HUES48 (cell line): ENCODE results near the gene GSK3A.
A peak's percentile ranks its signal among the peaks of the same experiment; 100 is the strongest.

Source experiments
- H3K27ac ChIP-seq: one replicate; pipeline ENCODE4 v1.7.0; 2013; ENCODE audit warnings: low read depth, low read length, inconsistent platforms
- H3K27me3 ChIP-seq: 2 replicates; pipeline ENCODE4 v1.6.1; 2013; ENCODE audit warnings: mild to moderate bottlenecking, low read length; ENCODE audit not compliant: control insufficient read depth, insufficient read depth
- H3K36me3 ChIP-seq: 2 replicates; pipeline ENCODE4 v1.6.1; 2013; ENCODE audit warnings: low read length; ENCODE audit not compliant: control insufficient read depth, insufficient read depth
- H3K4me1 ChIP-seq: 2 replicates; pipeline ENCODE4 v1.6.1; 2013; ENCODE audit warnings: mild to moderate bottlenecking, low read length; ENCODE audit not compliant: control insufficient read depth, insufficient read depth
- H3K4me3 ChIP-seq: 2 replicates; pipeline ENCODE4 v1.5.1; 2013; ENCODE audit warnings: mild to moderate bottlenecking, low read depth, low read length
- H3K9ac ChIP-seq: 2 replicates; pipeline ENCODE4 v1.6.1; 2013; ENCODE audit warnings: mild to moderate bottlenecking, low read depth, low read length, moderate library complexity
- H3K9me3 ChIP-seq: 2 replicates; pipeline ENCODE4 v1.6.1; 2013; ENCODE audit warnings: low read length; ENCODE audit not compliant: control insufficient read depth, insufficient read depth

Gene GSK3A

DNA sequence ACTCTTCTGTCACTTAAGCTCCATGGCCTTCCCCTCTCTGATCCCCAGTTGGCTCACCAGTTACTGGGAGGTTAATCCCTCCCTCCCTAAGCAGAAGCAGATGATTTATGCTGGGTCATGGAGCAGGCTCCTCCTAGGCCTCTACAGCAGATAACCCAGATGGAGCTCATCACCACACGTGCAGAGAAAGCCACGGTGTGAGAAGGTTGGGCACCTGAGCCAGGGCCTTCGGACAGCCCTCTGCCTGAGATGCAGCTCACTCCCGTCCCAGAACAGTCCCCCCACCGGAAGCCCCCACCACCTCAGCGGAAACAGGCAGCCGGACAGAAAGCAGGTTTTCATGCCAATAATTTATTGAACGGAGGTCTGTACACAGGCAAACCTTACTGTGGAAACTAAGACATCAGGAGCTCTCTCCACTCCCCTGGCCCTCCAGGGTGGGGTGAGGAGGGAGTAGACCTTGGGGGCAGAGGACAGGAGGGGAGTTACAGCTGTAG, 12.5 kb downstream of the GSK3A start:
- Histone ChIP-seq H3K27me3 (no peaks in the 10 kb centered on the region), H3K9ac (no peak overlapping the region), H3K4me1 (no peaks in the 10 kb centered on the region), H3K27ac (no peak overlapping the region), H3K9me3 (no peaks in the 10 kb centered on the region), H3K36me3 (peaks cover 82% of the 10 kb centered on the region), H3K4me3 (no peak overlapping the region)

DNA sequence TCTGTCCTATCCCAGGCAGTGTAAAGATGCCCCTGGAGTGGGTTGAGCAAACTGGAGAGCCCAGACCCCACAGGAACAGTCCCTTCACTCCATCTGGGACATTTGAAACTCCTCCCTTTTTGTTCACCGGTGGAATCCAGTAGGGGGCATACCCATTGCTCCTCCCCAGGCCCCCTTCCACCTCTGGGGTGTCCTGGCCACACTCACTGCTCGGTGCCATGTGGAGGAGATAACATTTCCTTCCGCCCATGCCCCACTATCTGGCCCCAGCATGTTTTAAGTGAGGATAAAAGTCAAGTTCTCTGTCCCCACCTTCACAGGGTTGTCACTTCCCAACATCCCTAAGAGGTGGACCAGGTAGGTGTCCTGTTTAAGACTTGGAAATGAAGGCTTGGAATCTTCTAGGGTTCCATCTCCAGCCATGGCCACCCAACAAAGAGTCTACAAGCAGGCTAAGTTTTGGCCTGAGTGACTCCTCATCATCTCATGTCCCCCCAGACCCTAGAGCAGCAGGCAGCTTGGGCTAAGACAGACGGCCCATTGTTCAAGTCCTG, 13.0 kb downstream of the GSK3A start:
- Histone ChIP-seq H3K9me3 (no peaks in the 10 kb centered on the region), H3K36me3 (peaks cover 83% of the 10 kb centered on the region), H3K27ac (no peak overlapping the region), H3K4me3 (no peak overlapping the region), H3K27me3 (no peaks in the 10 kb centered on the region), H3K9ac (no peak overlapping the region), H3K4me1 (no peaks in the 10 kb centered on the region)

DNA sequence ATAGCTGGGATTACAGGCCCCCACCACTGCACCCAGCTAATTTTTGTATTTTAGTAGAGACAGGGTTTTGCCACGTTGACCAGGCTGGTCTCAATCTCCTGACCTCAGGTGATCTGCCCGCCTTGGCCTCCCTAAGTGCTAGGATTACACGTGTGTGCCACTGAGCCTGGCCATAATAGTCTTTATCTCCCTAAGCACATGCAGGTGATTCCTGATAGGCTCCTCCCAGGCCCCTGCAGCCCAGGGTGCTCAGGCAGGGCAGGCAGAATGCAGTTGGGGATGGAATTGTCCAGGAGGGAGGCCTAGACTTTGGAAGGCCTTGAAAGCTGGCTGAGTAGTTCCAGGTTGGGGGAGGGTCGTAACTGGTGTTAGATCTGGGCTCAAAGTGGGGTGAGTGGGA, 13.8 kb downstream of the GSK3A start:
- Histone ChIP-seq H3K27ac (no peak overlapping the region), H3K9me3 (no peaks in the 10 kb centered on the region), H3K4me1 (no peaks in the 10 kb centered on the region), H3K36me3 (peaks cover 79% of the 10 kb centered on the region), H3K27me3 (no peaks in the 10 kb centered on the region), H3K4me3 (no peak overlapping the region), H3K9ac (no peak overlapping the region)

DNA sequence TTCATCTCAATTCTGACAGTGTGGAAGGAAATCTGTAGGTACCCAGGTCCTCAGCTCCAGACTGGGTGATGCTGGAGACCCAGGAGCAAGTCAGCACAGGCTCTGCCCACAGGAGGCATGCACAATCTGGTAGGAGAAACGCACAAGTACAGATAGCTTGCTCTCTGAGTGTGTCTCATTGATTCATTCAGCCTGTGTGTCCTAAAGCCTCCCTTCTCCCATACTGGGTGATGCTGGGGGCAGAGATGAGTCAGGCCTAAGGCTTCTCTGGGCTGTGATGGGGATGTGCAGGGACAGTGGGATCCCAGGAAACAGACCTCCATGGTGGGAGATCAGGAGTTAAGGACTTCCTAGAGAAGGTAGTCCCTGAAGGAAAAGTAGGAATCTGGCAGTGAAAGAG, 15.5 kb downstream of the GSK3A start:
- Histone ChIP-seq H3K9ac (no peak overlapping the region), H3K9me3 (no peaks in the 10 kb centered on the region), H3K27ac (no peak overlapping the region), H3K27me3 (no peaks in the 10 kb centered on the region), H3K4me3 (no peak overlapping the region), H3K4me1 (no peaks in the 10 kb centered on the region), H3K36me3 (peaks cover 70% of the 10 kb centered on the region)

DNA sequence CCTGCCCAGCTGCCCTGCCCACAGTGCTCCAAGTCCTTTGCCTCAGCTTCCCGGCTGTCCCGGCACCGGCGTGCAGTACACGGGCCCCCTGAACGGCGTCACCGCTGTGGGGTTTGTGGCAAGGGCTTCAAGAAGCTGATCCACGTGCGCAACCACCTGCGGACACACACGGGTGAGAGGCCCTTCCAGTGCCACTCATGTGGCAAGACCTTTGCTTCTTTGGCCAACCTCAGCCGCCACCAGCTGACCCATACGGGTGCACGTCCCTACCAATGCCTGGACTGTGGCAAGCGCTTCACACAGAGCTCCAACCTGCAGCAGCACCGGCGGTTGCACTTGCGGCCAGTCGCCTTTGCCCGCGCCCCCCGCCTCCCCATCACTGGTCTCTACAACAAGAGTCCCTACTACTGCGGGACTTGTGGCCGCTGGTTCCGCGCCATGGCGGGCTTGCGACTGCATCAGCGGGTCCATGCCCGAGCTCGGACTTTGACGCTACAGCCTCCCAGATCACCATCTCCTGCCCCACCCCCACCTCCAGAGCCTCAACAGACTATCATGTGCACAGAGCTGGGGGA, 16.6 kb downstream of the GSK3A start:
- H3K4me3 ChIP-seq, result no peak overlapping the region
- no peaks in the 10 kb centered on the region; the same call in 1 of the 2 replicates for H3K4me1 ChIP-seq
- no peaks in the 10 kb centered on the region for H3K9me3 ChIP-seq
- peaks cover 60% of the 10 kb centered on the region for H3K36me3 ChIP-seq
- H3K27me3 ChIP-seq, result no peaks in the 10 kb centered on the region
- no peak overlapping the region for H3K9ac ChIP-seq
- H3K27ac ChIP-seq, result no peak overlapping the region

DNA sequence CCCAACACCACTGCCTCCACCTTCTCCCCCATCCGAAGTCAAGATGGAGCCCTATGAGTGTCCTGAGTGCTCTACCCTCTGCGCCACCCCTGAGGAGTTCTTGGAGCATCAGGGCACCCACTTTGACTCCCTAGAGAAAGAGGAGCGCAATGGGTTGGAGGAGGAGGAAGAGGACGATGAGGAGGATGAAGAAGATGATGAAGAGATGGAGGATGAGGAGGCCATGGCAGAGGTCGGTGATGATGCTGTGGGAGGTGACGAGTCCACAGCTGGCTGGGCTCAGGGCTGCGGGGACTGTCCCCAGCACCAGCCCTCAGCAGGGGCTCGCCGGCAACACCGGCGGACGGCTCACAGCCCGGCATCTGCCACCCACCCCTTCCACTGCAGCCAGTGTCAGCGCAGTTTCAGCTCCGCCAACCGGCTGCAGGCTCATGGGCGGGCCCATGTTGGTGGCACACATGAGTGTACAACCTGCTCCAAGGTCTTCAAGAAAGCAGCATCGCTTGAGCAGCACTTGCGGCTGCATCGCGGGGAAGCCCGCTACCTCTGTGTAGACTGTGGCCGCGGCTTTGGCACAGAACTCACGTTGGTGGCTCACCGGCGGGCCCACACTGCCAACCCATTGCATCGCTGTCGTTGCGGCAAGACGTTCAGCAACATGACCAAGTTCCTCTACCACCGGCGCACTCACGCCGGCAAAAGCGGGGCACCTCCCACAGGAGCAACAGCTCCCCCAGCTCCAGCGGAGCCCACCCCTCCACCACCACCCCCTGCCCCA, 17.3 kb downstream of the GSK3A start:
- Histone ChIP-seq H3K27me3 (no peaks in the 10 kb centered on the region), H3K4me1 (no peaks in the 10 kb centered on the region; the same call in 1 of the 2 replicates), H3K9me3 (no peaks in the 10 kb centered on the region), H3K4me3 (no peak overlapping the region), H3K27ac (no peak overlapping the region), H3K36me3 (peaks cover 55% of the 10 kb centered on the region), H3K9ac (no peak overlapping the region)

DNA sequence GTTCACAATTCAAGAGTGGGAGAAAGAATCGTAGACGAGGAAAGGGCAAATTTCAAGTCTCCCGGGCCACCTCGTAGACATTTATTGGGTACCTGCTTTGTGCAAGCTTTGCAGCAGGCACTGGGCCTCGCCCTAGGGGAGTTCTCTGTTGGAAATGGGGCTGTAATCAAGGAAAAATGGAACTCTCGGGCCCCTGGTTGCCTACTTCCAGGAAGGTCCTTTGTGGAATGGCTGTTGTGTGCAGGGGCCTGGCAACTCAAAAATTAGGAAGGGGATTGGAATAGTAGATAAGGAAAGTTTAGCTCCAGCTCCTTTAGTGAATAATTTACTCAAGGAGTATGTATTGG, 21.7 kb downstream of the GSK3A start:
- peak overlapping the region; percentile 44 for H3K9ac ChIP-seq
- peaks cover 26% of the 10 kb centered on the region for H3K36me3 ChIP-seq
- H3K9me3 ChIP-seq, result no peaks in the 10 kb centered on the region
- peak overlapping the region; percentile 83 for H3K27ac ChIP-seq
- no peaks in the 10 kb centered on the region for H3K27me3 ChIP-seq
- peak overlapping the region; percentile 88 for H3K4me3 ChIP-seq
- peaks cover 19% of the 10 kb centered on the region for H3K4me1 ChIP-seq

DNA sequence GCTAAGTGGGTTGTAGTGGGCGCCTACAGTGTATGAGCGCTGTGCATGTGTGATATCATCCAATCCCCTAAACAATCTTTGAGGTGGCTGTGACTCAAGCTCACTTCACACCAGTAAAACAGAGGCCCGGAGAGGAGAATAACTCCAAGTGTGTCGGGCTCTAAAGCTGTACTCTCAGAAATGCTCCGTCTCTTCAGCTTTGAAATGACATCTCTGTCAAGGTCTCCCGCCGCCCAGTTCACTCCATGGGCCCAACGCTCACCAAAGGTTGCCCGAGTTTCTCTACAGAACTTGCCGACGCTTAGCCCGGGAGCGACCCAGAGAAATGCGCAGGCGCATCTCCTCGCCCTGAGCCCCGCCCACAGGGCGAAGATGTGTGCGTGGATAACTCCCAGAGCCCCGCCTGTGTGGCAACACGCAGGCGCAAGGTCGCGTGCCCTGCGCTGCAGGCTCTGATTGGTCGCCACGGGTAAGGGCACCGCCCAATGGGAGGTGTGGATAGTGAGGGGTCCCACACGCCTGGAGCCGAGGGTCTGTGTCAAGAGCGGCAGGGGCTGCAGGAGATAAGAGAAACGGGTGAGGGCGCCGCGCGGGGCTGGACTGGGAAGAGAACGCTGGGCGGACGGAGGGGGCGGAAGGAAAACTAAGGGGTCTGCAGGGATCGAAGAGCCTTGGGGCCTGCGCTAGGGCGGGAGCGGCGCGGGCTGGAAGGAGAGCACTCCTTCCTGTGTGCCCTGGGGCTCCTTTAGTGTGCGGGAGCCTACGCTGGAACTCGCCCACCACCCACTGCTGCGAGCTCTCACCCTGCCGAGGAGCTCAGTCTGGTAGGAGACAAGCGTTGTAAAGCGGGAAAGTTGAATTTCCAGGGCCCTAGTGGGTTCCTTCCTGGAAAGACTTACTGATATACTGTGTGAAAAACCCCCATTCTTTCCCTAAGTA, 22.3 kb downstream of the GSK3A start, which contains the start of gene ZNF526:
TSS of gene ZNF526 (plus strand) at position 501 of the 939 bp plus-strand sequence. CDS start 4,092 bp downstream, outside the sequence.
- peaks cover 20% of the 10 kb centered on the region for H3K4me1 ChIP-seq
- no peaks in the 10 kb centered on the region for H3K9me3 ChIP-seq
- peak within 1 kb of the TSS; percentile 83 for H3K27ac ChIP-seq
- H3K36me3 ChIP-seq, result peaks cover 27% of the 10 kb centered on the region
- peak within 1 kb of the TSS; percentile 44 for H3K9ac ChIP-seq
- peak within 1 kb of the TSS; percentile 88 for H3K4me3 ChIP-seq
- no peaks in the 10 kb centered on the region for H3K27me3 ChIP-seq

DNA sequence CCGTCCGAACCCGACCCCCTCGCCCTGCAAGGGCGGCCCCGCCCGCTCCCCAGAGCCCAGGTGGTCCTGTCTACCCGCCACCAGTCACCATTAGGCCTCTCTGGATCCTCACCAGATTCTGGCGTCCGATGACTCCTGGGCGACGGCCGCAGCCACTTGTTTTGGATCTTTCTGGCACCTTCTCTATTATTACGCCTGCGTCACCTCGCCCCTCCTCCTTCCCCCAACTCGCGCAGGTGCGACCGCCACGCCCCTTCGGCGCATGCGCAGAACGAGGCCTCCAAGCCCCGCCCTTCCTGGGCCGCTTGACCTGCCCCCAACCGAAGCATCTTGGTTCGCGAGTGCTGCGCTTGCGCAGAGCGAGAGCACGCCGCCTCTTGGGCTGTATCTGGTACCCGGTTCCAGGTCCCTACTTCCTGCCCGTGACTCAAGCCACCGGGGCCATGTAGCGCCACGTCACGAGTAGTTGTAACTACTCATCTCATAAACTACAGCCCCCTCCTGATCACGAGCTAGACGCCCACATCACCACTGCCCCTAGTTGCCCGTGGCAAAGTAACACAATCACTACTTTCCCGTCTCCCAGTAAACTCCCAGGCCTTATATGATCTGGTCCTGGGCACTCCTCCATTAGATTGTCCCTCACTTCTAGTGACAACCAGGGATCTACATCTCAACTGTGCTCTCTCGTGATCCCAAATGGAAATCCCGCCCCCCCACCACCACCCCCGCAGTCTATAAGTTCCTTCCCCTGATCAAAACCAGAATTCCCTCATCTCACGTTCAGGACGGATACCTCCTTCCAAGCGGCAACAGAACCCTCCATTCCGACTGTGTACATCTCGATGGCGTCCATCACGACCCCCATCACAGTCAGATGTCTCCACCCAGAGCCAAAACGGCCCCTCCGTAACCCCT, 24.6 kb downstream of the GSK3A start, which contains the start of gene DEDD2:
TSS of gene DEDD2 (minus strand) at position 158 of the 918 bp plus-strand sequence. CDS start 670 bp downstream, outside the sequence.
- Histone ChIP-seq H3K36me3 (peaks cover 36% of the 10 kb centered on the region), H3K9ac (peak within 1 kb of the TSS; percentile 77), H3K9me3 (no peaks in the 10 kb centered on the region), H3K27ac (peak within 1 kb of the TSS; percentile 99), H3K27me3 (no peaks in the 10 kb centered on the region), H3K4me3 (peak within 1 kb of the TSS; percentile 84), H3K4me1 (peaks cover 20% of the 10 kb centered on the region)
